CMK (cell line): ENCODE measurements around the gene NLRP13.

Experiments
- DNase-seq: peaks from one replicate; pipeline ENCODE4 v3.0.0-alpha.2; 2010; ENCODE audit warnings: low read depth

NLRP13 gene

DNA sequence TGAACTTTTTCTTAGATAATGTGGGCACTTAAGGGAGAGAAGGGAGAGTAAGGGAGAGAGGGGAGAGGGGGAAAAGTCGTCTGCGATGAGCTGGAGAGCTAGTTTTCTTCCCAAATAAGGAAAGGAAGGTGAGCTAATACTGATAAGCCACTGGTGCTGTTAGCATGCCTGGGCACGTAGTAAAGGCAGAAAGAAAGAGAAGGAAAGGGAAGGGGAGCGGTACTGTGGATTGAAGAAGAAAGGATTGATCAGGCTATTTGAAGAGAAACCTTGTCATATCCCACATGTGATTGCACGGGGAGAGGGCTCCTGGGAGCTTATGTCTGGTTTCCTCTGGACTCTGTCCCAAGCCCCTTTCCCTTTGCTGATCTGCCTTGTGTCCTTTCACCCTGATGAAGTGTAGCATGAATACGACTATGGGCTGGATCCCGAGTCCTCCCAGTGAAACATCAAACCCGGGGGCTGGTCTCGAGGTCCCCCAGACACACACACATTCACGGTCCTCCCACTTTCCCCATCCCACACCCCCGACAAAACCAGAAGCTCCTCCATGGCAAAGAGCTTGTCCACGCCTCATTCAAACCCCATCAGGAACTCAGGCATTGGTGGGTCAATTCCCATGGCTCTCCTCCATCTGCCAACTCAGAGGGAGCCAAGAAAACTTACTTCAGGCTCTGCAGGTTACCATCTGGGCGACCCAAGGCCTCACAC lies 30.6 kb downstream of the NLRP13 start:
- no peak for DNase-seq

DNA sequence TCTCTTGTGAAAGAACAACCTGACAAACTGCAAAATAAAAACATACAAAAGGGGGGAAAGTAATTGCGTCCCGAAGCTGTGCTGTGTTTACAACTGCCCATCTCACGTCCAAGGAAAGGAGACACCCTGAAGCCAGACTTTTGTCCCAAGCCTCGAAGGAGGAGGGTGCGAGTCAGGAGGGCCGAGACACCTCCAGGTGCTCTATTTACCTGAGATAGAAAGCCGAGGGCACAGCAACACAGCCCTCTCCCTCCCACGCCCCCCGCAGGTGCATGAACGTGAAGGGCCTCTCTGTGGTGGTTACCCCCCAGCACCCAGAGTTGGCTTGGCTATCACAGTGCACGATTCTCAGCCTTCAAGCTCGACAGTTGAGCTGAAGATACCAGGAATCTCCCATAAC lies 33.2 kb downstream of the NLRP13 start:
- DNase-seq: no peak

DNA sequence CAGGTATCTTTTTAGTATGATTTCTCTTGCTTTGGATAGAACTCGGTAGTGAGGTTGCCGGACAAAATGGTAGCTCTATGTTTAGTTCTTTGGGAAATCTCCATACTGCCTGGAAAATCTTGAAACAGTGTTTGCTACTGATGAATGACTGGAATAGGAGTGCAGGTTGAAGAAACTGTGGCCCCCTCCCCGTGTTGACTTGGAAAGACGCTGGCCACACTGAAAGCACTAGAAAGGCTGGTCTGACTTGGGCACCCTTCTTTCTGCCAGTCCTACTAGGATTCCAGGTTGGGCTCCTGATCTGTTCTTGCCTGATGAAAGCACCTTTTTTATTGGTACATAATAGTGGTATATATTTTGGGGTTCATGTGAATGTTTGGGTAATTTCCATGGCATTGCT lies 49.5 kb downstream of the NLRP13 start:
- DNase-seq: no peak

DNA sequence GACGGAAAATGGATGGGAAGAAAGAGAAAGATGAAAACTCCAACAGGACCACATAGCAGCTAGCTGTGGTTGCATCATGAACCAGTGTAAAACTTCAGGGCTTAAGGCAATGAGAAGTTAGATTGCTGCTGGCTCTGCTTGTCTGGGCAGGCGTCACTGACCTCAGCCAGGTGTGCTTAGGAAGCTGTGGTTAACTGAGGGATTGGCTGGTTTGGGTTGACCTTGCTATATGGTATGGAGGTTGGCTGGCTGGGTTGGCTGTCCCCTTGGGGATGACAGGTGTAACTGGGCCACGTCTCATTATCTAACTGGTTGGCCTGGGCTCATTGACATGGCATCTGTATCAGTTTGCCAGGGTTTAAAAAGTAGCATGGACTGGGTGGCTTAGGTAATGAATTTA lies 54.9 kb downstream of the NLRP13 start:
- DNase-seq: no peak

DNA sequence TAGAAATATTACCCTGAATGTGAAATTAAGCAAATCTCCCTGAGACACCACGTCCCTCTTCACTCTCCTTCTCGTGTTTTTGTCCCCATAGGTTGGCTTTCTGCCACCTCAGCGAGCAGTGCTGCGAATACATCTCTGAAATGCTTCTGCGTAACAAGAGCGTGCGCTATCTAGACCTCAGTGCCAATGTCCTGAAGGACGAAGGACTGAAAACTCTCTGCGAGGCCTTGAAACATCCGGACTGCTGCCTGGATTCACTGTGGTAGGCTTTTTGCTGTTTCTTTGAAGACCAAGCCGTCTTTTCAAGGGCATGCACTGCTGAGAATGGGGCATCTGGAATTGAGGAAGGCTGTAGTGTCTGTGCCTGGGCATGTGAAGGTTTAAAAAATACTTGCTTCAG lies 61.4 kb downstream of the NLRP13 start:
- DNase-seq: no peak

DNA sequence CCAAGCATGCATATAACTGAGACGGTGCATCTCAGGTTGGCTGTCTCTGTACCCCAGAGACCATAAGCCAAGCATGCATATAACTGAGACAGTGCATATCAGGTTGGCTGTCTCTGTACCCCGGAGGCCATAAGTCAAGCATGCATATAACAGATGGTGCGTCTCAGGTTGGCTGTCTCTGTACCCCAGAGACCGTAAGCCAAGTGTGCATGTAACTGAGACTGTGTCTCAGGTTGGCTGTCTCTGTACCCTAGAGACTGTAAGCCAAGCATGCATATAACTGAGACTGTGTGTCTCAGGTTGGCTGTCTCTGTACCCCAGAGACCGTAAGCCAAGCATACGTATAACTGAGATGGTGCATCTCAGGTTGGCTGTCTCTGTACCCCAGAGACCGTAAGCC lies 65.0 kb downstream of the NLRP13 start:
- DNase-seq: no peak

DNA sequence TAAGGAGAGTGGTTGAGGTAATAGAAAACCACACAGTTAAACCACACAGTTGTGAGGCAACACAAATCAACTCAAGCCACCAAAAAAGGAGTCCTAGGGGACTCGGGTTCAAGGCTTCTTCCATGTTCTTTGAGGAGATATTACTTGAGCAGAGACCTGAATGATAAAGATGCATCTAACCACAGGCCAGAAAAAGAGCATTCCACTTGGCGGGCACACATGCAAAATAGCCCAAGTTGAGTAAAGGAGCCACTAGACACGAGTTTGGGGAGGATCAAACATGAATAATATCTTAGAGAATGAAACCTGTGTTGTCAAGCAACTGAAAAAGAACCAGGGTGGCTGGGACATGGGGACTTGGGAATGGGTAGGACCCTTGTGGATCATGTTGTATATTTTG lies 65.6 kb downstream of the NLRP13 start:
- DNase-seq: no peak

DNA sequence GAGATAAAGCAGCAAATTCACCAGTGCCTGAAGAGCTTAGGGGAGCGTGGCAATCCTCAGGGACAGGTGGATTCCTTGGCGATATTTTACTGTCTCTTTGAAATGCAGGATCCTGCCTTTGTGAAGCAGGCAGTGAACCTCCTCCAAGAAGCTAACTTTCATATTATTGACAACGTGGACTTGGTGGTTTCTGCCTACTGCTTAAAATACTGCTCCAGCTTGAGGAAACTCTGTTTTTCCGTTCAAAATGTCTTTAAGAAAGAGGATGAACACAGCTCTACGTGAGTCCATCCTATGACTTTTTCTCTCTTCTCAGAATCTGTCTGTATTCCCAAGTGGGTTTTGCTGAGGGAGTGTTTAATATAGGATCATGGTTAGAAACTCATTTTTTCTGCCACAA lies 73.2 kb downstream of the NLRP13 start:
- DNase-seq: no peak

DNA sequence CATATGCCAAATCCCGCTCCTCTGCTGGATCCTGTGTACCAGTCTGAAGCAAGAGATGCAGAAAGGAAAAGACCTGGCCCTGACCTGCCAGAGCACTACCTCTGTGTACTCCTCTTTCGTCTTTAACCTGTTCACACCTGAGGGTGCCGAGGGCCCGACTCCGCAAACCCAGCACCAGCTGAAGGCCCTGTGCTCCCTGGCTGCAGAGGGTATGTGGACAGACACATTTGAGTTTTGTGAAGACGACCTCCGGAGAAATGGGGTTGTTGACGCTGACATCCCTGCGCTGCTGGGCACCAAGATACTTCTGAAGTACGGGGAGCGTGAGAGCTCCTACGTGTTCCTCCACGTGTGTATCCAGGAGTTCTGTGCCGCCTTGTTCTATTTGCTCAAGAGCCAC lies 73.7 kb downstream of the NLRP13 start:
- DNase-seq: no peak

DNA sequence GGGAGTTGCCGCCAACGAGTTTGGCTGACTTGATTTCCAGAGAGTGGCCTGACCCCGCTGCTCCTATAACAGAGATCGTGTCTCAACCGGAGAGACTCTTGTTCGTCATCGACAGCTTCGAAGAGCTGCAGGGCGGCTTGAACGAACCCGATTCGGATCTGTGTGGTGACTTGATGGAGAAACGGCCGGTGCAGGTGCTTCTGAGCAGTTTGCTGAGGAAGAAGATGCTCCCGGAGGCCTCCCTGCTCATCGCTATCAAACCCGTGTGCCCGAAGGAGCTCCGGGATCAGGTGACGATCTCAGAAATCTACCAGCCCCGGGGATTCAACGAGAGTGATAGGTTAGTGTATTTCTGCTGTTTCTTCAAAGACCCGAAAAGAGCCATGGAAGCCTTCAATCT lies 74.2 kb downstream of the NLRP13 start:
- no peak for DNase-seq

DNA sequence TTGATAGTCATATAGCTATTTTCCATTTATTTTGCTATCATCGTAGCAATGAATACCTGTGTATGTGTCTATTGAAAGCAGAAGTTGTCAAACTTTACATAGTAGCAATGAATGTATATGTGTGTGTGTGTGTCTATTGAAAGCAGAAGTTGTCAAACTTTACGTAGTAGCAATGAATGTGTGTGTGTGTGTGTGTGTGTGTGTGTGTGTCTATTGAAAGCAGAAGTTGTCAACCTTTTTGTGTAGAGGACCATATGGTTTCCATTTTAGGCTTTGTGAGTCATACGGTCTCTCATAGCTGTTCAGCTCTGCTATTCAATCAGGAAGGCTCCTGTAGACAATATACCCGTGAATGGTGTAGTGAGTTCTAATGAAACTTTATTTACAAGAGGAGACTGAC lies 75.0 kb downstream of the NLRP13 start:
- no peak for DNase-seq

DNA sequence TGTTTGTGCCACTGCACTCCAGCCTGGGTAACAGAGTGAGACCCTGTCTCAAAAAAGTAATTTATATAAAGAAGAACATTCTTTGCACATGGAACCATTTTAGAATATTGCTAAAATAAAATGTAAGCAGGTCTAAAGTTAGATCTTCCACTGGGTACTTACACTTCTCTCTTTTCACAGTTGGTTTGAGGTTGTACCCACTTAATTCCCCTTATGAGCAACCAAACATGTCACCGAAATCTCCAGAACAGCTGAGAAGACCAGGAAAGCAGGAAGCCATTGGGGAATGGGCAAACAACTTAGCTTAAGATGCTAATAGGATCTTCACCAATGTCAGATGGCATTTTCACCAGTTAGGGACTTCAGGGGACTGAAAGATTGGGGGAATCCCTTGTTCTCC lies 77.0 kb downstream of the NLRP13 start:
- DNase-seq: no peak
